Suprapubic skin (tissue), 4 donors: ENCODE results near the gene TSPAN15. TPM values are rescaled to one million over a fixed set of nuclear protein-coding genes. Genes with fewer than 3 reads are reported as not detected.

ENCODE experiments used
- DNase-seq, 2 donors: peaks; one replicate each; pipeline ENCODE4 v3.0.0-alpha.2; 2019; ENCODE audit warnings: low spot score in 2 of 2
- H3K27ac ChIP-seq: fragments of 200-600 bp; sonication (generic); one replicate; pipeline ENCODE4 v1.5.1; 2019
- H3K27me3 ChIP-seq: fragments of 200-600 bp; sonication (generic); one replicate; pipeline ENCODE4 v1.5.1; 2019
- H3K36me3 ChIP-seq: fragments of 200-600 bp; sonication (generic); one replicate; pipeline ENCODE4 v1.5.1; 2019
- H3K4me1 ChIP-seq: fragments of 200-600 bp; sonication (generic); one replicate; pipeline ENCODE4 v1.5.1; 2019
- H3K4me3 ChIP-seq: fragments of 200-600 bp; sonication (generic); one replicate; pipeline ENCODE4 v1.5.1; 2019; ENCODE audit warnings: mild to moderate bottlenecking
- H3K9me3 ChIP-seq: fragments of 200-600 bp; sonication (generic); one replicate; pipeline ENCODE4 v1.5.1; 2019
- CTCF ChIP-seq, 2 donors: fragments of 200-600 bp in 1 of 2; fragments of 450-650 bp in 1 of 2; sonication (generic) in 1 of 2; IDR thresholded peaks; one replicate each; pipeline ENCODE4 v1.5.1; 2016 to 2019; ENCODE audit warnings: antibody characterized with exemption in 2 of 2, mild to moderate bottlenecking in 1 of 2, moderate library complexity in 1 of 2
- EP300 ChIP-seq: sonication (generic); formaldehyde crosslinking; IDR thresholded peaks from one replicate; pipeline ENCODE4 v1.6.1; 2017; ENCODE audit warnings: antibody characterized with exemption
- POLR2A ChIP-seq, 2 donors: fragments of 450-650 bp; IDR thresholded peaks; one replicate each; pipeline ENCODE4 v1.6.1; 2017; ENCODE audit warnings: antibody characterized with exemption in 2 of 2, mild to moderate bottlenecking in 2 of 2, moderate library complexity in 2 of 2
- POLR2AphosphoS5 ChIP-seq, 3 donors: sonication (generic); formaldehyde crosslinking; IDR thresholded peaks; one replicate each; pipeline ENCODE4 v1.6.1; 2017; ENCODE audit warnings: antibody characterized with exemption in 3 of 3
- WGBS: methylation state at CpG from one replicate; pipeline ENCODE4 v1.1.5; 2018; 5-methylcytosine and 5-hydroxymethylcytosine counted together
- total RNA-seq, 4 donors: library from RNA; depleted of rRNA; stranded (reverse); fragments of >200 nt; gene quantifications; one replicate each; pipeline ENCODE4 v1.1.0, GENCODE V29; 2016

TSPAN15 gene
- total RNA-seq, 4 donors from 2014 or later: 4.0 to 18.1 (median 11.7) TPM

GRCh38 chr10:69553328-69553727 is 102.1 kb downstream of the TSPAN15 start:
- no peak for DNase-seq
- H3K27ac ChIP-seq: no peak overlapping the region
- peaks cover 25% of the 10 kb centered on the region for H3K27me3 ChIP-seq
- H3K36me3 ChIP-seq: no peaks in the 10 kb centered on the region
- H3K9me3 ChIP-seq: peaks cover 23% of the 10 kb centered on the region
- no peak overlapping the region for H3K4me3 ChIP-seq
- WGBS: 90% methylated on average over 4 of the region's 4 CpGs
- TF ChIP-seq POLR2A (IDR thresholded peaks at IDR 0.05) (no peak), CTCF (IDR thresholded peaks at IDR 0.05) (no peak), POLR2AphosphoS5 (IDR thresholded peaks at IDR 0.05) (no peak), EP300 (no peak)
- no peaks in the 10 kb centered on the region for H3K4me1 ChIP-seq

- Histone ChIP-seq H3K4me1 (no peaks in the 10 kb centered on the region), H3K27me3 (peaks cover 30% of the 10 kb centered on the region)
- 43% methylated on average over 1 of the region's 6 CpGs for WGBS
These were observed 103.3 kb downstream of the TSPAN15 start for GRCh38 chr10:69554611-69555010.

More at GRCh38 chr10:69554611-69555010, 103.3 kb downstream of the TSPAN15 start:
- TF ChIP-seq CTCF (IDR thresholded peaks at IDR 0.05) (no peak), EP300 (no peak), POLR2A (IDR thresholded peaks at IDR 0.05) (no peak), POLR2AphosphoS5 (IDR thresholded peaks at IDR 0.05) (no peak)
- no peak overlapping the region for H3K4me3 ChIP-seq
- H3K9me3 ChIP-seq: peaks cover 16% of the 10 kb centered on the region
- H3K36me3 ChIP-seq: no peaks in the 10 kb centered on the region
- no peak overlapping the region for H3K27ac ChIP-seq
- DNase-seq: no peak

Other genes starting within 250 kb of the TSPAN15 start
- under 1 TPM in 2 of 4 donors, not detected in 2; 0.13 to 0.15 TPM for gene HKDC1, start 231.1 kb upstream of the TSPAN15 start, total RNA-seq
- gene HK1, start 173.0 kb upstream of the TSPAN15 start, total RNA-seq: 100 to 1,000 TPM; 119 to 142 (median 141) TPM
- 1 to 10 TPM in 1 of 4 donors, under 1 TPM in 3; 0.25 to 1.2 (median 0.63) TPM for gene TACR2, start 34.5 kb upstream of the TSPAN15 start, total RNA-seq
- gene NEUROG3, start 122.0 kb downstream of the TSPAN15 start, total RNA-seq: not detected
- 1 to 10 TPM in 3 of 4 donors, under 1 TPM in 1; 0.49 to 4.3 (median 2.5) TPM for gene FAM241B, start 178.8 kb downstream of the TSPAN15 start, total RNA-seq